CD4-positive, alpha-beta T cell (primary cell): ENCODE data around the gene SIPA1. TPM values are rescaled to one million over a fixed set of nuclear protein-coding genes. Genes with fewer than 3 reads are reported as not detected.
"Not testable (repeated sequence)": the region's sequence is repeated elsewhere in the genome, so short reads cannot be mapped to it uniquely, and the experiment has no call there.

ENCODE experiments used
- ATAC-seq: fragments of 200-7000 bp; cut with Tn5 transposase; one replicate; pipeline ENCODE4 v1.10.0; 2022; ENCODE audit warnings: mild to moderate bottlenecking; ENCODE audit not compliant: poor library complexity
- CTCF ChIA-PET: fragments of 350-600 bp; sonication (Branson Sonifier 250); formaldehyde crosslinking; loops from one replicate; lab custom pipeline; 2021; ENCODE audit warnings: antibody characterized with exemption, inconsistent platforms; lab: Charles Lee
- POLR2A ChIA-PET: fragments of 350-600 bp; sonication (Branson Sonifier 250); formaldehyde crosslinking; loops from one replicate; lab custom pipeline; 2021; ENCODE audit warnings: antibody characterized with exemption, inconsistent platforms; lab: Charles Lee
- DNase-seq, 14 experiments: peaks; one replicate each; pipeline ENCODE4 v3.0.0-alpha.2; 2013 to 2020; ENCODE audit warnings: mixed read lengths in 2 of 14
- H3K27ac ChIP-seq, 2 donors: one replicate each; pipeline versions ENCODE4 v1.5.1 to v1.7.0; 2013; ENCODE audit warnings: low read length in 2 of 2, low read depth in 1 of 2, mild to moderate bottlenecking in 1 of 2
- H3K27me3 ChIP-seq, 2 experiments: 1 replicate in 1 of 2; 2 replicates in 1 of 2; pipeline versions ENCODE4 v1.6.1 to v1.7.0; 2013; ENCODE audit warnings: low read length in 2 of 2, control low read depth in 1 of 2, mild to moderate bottlenecking in 1 of 2, moderate library complexity in 1 of 2; ENCODE audit not compliant: insufficient read depth in 2 of 2, control insufficient read depth in 1 of 2
- H3K36me3 ChIP-seq: one replicate; pipeline ENCODE4 v1.6.1; 2013; ENCODE audit warnings: low read length, control low read depth; ENCODE audit not compliant: insufficient read depth
- H3K4me1 ChIP-seq: one replicate; pipeline ENCODE4 v1.6.1; 2013; ENCODE audit warnings: low read length, control low read depth; ENCODE audit not compliant: insufficient read depth
- H3K4me3 ChIP-seq: one replicate; pipeline ENCODE4 v1.5.1; 2013; ENCODE audit warnings: mild to moderate bottlenecking, low read length, moderate library complexity
- H3K9me3 ChIP-seq, 2 experiments: 1 replicate in 1 of 2; 2 replicates in 1 of 2; pipeline versions ENCODE4 v1.6.1 to v1.7.0; 2013; ENCODE audit warnings: low read length in 2 of 2, mild to moderate bottlenecking in 2 of 2, control low read depth in 1 of 2, moderate library complexity in 1 of 2; ENCODE audit not compliant: control insufficient read depth in 1 of 2, insufficient read depth in 1 of 2
- H3K27ac Mint-ChIP-seq: one replicate; pipeline ENCODE4 v1.8.0; 2020; ENCODE audit warnings: mixed read lengths
- H3K27me3 Mint-ChIP-seq: one replicate; pipeline ENCODE4 v1.8.0; 2021; ENCODE audit warnings: mixed read lengths
- H3K36me3 Mint-ChIP-seq: one replicate; pipeline ENCODE4 v1.8.0; 2021; ENCODE audit warnings: low read depth, mixed read lengths
- H3K4me1 Mint-ChIP-seq: one replicate; pipeline ENCODE4 v1.8.0; 2021; ENCODE audit warnings: low read depth, mixed read lengths
- H3K4me3 Mint-ChIP-seq: one replicate; pipeline ENCODE4 v1.8.0; 2020; ENCODE audit warnings: mild to moderate bottlenecking, mixed read lengths
- H3K9me3 Mint-ChIP-seq: one replicate; pipeline ENCODE4 v1.8.0; 2020; ENCODE audit warnings: mixed read lengths
- intact Hi-C, 2 experiments: fragments of 100-400 bp; cut with DNase I in 1 of 2; cut with micrococcal nuclease in 1 of 2; formaldehyde crosslinking; loops; one replicate each; pipeline versions ENCODE4 v1.15.1 to v1.9.0; 2023 to 2025; cut with DNase I, micrococcal nuclease
- total RNA-seq, 174 experiments: library from RNA in 2 of 174; stranded (reverse) in 2 of 174; gene quantifications; one replicate each; pipeline ENCODE4 v1.2.3 and lab custom pipeline; 2021 to 2026
- TF ChIP-seq, protein P1 (sequence below): fragments of 200-600 bp; IDR thresholded peaks from one replicate; pipeline ENCODE4 v1.8.0; 2022; ENCODE audit warnings: antibody characterized with exemption, mild to moderate bottlenecking

Gene SIPA1
- total RNA-seq, 2 experiments from 2014 or later = 272 to 298 TPM

DNA sequence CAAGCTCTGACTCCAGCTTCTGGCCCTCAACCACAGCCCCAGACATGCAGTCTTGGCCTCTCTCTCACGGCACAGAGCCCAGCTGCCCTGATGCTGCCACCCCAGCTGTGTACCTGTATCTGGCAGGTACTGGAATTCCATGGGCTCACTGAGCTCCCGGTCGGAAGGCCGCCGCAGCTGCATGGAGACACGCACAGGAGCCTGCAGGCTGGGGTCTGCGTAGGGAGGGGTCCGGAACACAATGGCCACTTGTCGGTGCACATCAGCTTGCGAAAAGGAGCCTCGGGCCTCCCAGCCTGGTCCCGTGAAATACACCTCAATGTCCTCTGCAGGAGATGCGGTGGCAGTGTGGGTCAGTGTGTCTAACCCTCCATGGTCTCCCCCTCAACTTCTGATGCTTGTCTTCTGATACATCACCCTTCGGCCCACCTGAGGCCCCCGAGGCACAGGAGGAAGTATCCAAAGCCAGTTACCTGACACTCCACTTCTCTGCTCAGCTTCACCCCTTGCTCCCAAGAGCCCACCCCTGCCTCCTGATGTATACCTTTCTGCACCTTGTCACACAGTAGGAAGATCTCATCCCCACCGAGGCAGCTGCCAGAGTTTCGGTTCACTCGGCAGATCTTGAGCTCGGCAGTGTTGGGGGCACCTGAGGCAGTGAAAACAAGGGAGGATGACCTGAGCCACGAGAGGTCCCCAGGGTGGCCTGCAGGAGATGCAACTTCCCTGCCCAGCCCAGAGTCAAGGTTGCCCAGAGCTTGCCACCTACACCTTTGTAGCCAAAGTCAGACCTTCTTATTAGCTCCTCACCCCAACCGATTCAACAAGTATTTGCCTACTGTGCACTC is 20.5 kb downstream of the SIPA1 start:
- Mint-ChIP-seq H3K36me3 (peaks cover 77% of the 10 kb centered on the region), H3K9me3 (no peaks in the 10 kb centered on the region), H3K27ac (peak overlapping the region; percentile 77), H3K4me1 (peaks cover 57% of the 10 kb centered on the region), H3K4me3 (peak overlapping the region; percentile 77), H3K27me3 (no peaks in the 10 kb centered on the region)
- CTCF ChIA-PET = no interaction called here
- TF ChIP-seq, protein P1, sequence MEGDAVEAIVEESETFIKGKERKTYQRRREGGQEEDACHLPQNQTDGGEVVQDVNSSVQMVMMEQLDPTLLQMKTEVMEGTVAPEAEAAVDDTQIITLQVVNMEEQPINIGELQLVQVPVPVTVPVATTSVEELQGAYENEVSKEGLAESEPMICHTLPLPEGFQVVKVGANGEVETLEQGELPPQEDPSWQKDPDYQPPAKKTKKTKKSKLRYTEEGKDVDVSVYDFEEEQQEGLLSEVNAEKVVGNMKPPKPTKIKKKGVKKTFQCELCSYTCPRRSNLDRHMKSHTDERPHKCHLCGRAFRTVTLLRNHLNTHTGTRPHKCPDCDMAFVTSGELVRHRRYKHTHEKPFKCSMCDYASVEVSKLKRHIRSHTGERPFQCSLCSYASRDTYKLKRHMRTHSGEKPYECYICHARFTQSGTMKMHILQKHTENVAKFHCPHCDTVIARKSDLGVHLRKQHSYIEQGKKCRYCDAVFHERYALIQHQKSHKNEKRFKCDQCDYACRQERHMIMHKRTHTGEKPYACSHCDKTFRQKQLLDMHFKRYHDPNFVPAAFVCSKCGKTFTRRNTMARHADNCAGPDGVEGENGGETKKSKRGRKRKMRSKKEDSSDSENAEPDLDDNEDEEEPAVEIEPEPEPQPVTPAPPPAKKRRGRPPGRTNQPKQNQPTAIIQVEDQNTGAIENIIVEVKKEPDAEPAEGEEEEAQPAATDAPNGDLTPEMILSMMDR = no peak
- Histone ChIP-seq H3K4me3 (no peak overlapping the region), H3K4me1 (peaks cover 71% of the 10 kb centered on the region), H3K9me3 (no peaks in the 10 kb centered on the region), H3K27me3 (no peaks in the 10 kb centered on the region), H3K36me3 (peaks cover 86% of the 10 kb centered on the region), H3K27ac (no peak overlapping the region)
- intact Hi-C loops = no loop called here
- peak in 1 of 14 experiments; percentile 27 for DNase-seq
- POLR2A ChIA-PET = interaction anchor here (1.2 to 11.7 kb wide), 2 partner anchors 18 to 43 kb away, joined by 7 to 244 read pairs; partner anchors contain the start of genes PCNX3 and SIPA1
- no peak for ATAC-seq

DNA sequence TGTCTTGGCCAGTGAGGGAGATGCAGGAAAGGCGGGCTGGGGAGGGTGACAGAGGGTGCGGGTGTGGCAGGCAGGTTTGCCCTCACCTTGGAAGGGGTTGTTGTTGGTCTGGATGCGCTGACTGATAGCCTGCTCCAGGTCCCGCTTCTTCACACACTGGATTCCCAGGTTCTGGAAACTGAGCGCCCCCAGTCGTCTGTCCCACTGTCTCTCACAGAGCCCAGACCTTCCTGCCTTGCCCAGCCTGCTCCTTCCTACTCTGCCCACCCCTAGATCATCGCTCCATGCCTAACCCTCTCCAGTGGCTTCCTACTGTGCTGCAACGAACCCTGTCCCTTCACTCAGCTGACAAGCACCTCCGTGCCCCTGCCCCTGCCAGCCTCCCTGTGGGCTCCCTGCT is 22.1 kb downstream of the SIPA1 start:
- peaks cover 70% of the 10 kb centered on the region for H3K4me1 ChIP-seq
- peak overlapping the region in 1 of 2 donors; percentile 43 for H3K27ac ChIP-seq
- Mint-ChIP-seq H3K4me3 (peak overlapping the region; percentile 77), H3K36me3 (peaks cover 69% of the 10 kb centered on the region), H3K27me3 (no peaks in the 10 kb centered on the region), H3K27ac (peak overlapping the region; percentile 77), H3K9me3 (no peaks in the 10 kb centered on the region), H3K4me1 (peaks cover 54% of the 10 kb centered on the region)
- ChIA-PET CTCF (no interaction called here), POLR2A (interaction anchor here (1.5 to 5.9 kb wide), 2 partner anchors 22 to 45 kb away, joined by 3 to 79 read pairs; partner anchors contain the start of genes MAP3K11, PCNX3 and SIPA1)
- H3K27me3 ChIP-seq = no peaks in the 10 kb centered on the region
- peaks cover 70% of the 10 kb centered on the region for H3K36me3 ChIP-seq
- ATAC-seq (no peak), DNase-seq (peak in 1 of 14 experiments; percentile 22)
- H3K9me3 ChIP-seq = no peaks in the 10 kb centered on the region
- intact Hi-C loops = loop anchor here (5.0 kb wide), 2 partner anchors 52 to 88 kb away; partner anchors contain the start of genes FAM89B (in 1 of the 2), KAT5 (in 1 of the 2) and ZNRD2 (in 1 of the 2)
- no peak overlapping the region for H3K4me3 ChIP-seq
- TF ChIP-seq, protein P1 = no peak

- Histone ChIP-seq H3K4me1 (peaks cover 68% of the 10 kb centered on the region), H3K36me3 (peaks cover 61% of the 10 kb centered on the region)
- H3K27ac ChIP-seq, H3K9me3 Mint-ChIP-seq, H3K9me3 ChIP-seq, H3K4me3 ChIP-seq, CTCF ChIA-PET, DNase-seq, H3K27me3 ChIP-seq, H3K27me3 Mint-ChIP-seq, ATAC-seq: not testable (repeated sequence)
- peak overlapping the region; percentile 84 for H3K27ac Mint-ChIP-seq
- H3K4me3 Mint-ChIP-seq = peak overlapping the region; percentile 89
- H3K36me3 Mint-ChIP-seq = peaks cover 60% of the 10 kb centered on the region
- H3K4me1 Mint-ChIP-seq = peaks cover 49% of the 10 kb centered on the region
- POLR2A ChIA-PET = interaction anchor here (0.7 to 5.9 kb wide), 5 partner anchors 23 to 236 kb away, joined by 3 to 79 read pairs (median 3); partner anchors contain the start of genes MAP3K11, PCNX3 and SIPA1
- intact Hi-C loops = loop anchor here (5.0 kb wide), 2 partner anchors 51 to 89 kb away; partner anchors contain the start of genes FAM89B (in 1 of the 2), KAT5 (in 1 of the 2) and ZNRD2 (in 1 of the 2)
These were observed 23.0 kb downstream of the SIPA1 start for GRCh38 chr11:65660908-65661307.
